Trophoblast cell (in vitro differentiated cells and primary cell): Measurements from ENCODE around the gene KDM6B.

Source experiments
- DNase-seq, 2 donors: peaks; one replicate each; pipeline ENCODE4 v3.0.0-alpha.2; 2016
- H2AFZ ChIP-seq: 2 replicates; pipeline ENCODE4 v1.6.1; 2013; ENCODE audit warnings: low read length, moderate library complexity, mild to moderate bottlenecking; ENCODE audit not compliant: insufficient read depth, poor library complexity
- H2AK5ac ChIP-seq: 2 replicates; pipeline ENCODE4 v1.6.1; 2013; ENCODE audit warnings: mild to moderate bottlenecking, low read length
- H2BK120ac ChIP-seq: 2 replicates; pipeline ENCODE4 v1.6.1; 2013; ENCODE audit warnings: low read length, mild to moderate bottlenecking, moderate library complexity; ENCODE audit not compliant: insufficient read depth, poor library complexity
- H2BK12ac ChIP-seq: 2 replicates; pipeline ENCODE4 v1.6.1; 2013; ENCODE audit warnings: mild to moderate bottlenecking, low read length, moderate library complexity
- H2BK5ac ChIP-seq: 2 replicates; pipeline ENCODE4 v1.6.1; 2013; ENCODE audit warnings: low read length, low read depth, moderate library complexity, mild to moderate bottlenecking; ENCODE audit not compliant: poor library complexity
- H3K14ac ChIP-seq: 2 replicates; pipeline ENCODE4 v1.6.1; 2013; ENCODE audit warnings: mild to moderate bottlenecking, low read length
- H3K18ac ChIP-seq: 2 replicates; pipeline ENCODE4 v1.6.1; 2013; ENCODE audit warnings: mild to moderate bottlenecking, low read length
- H3K23ac ChIP-seq: 2 replicates; pipeline ENCODE4 v1.6.1; 2013; ENCODE audit warnings: low read length
- H3K27ac ChIP-seq: 2 replicates; pipeline ENCODE4 v1.5.1; 2013; ENCODE audit warnings: low read depth, mild to moderate bottlenecking, inconsistent platforms, low read length, moderate library complexity
- H3K27me3 ChIP-seq: 2 replicates; pipeline ENCODE4 v1.6.1; 2013; ENCODE audit warnings: inconsistent platforms, mild to moderate bottlenecking, low read length, moderate library complexity; ENCODE audit not compliant: insufficient read depth
- H3K36me3 ChIP-seq, 2 experiments: 1 replicate in 1 of 2; 2 replicates in 1 of 2; pipeline ENCODE4 v1.6.1; 2013; ENCODE audit warnings: low read length in 2 of 2, mild to moderate bottlenecking in 2 of 2, moderate library complexity in 1 of 2; ENCODE audit not compliant: insufficient read depth in 2 of 2, control insufficient read depth in 1 of 2
- H3K4ac ChIP-seq: 2 replicates; pipeline ENCODE4 v1.6.1; 2013; ENCODE audit warnings: low read depth, mild to moderate bottlenecking, low read length, moderate library complexity
- H3K4me1 ChIP-seq, 2 experiments: 1 replicate in 1 of 2; 2 replicates in 1 of 2; pipeline ENCODE4 v1.6.1; 2013; ENCODE audit warnings: low read length in 2 of 2, mild to moderate bottlenecking in 2 of 2, moderate library complexity in 1 of 2; ENCODE audit not compliant: insufficient read depth in 2 of 2, control insufficient read depth in 1 of 2
- H3K4me2 ChIP-seq: 2 replicates; pipeline ENCODE4 v1.6.1; 2013; ENCODE audit warnings: inconsistent platforms, mild to moderate bottlenecking, low read length, moderate library complexity
- H3K4me3 ChIP-seq: 2 replicates; pipeline ENCODE4 v1.5.1; 2013; ENCODE audit warnings: mild to moderate bottlenecking, low read depth, low read length, inconsistent platforms
- H3K79me1 ChIP-seq: one replicate; pipeline ENCODE4 v1.6.1; 2013; ENCODE audit warnings: low read length
- H3K79me2 ChIP-seq: 2 replicates; pipeline ENCODE4 v1.6.1; 2013; ENCODE audit warnings: low read length, mild to moderate bottlenecking; ENCODE audit not compliant: control insufficient read depth, insufficient read depth, poor library complexity
- H3K9ac ChIP-seq: 2 replicates; pipeline ENCODE4 v1.6.1; 2013; ENCODE audit warnings: mild to moderate bottlenecking, low read length
- H3K9me3 ChIP-seq: 2 replicates; pipeline ENCODE4 v1.6.1; 2013; ENCODE audit warnings: low read depth, mild to moderate bottlenecking, control low read depth, inconsistent platforms, low read length; ENCODE audit not compliant: insufficient read depth
- H4K12ac ChIP-seq: 2 replicates; pipeline ENCODE4 v1.6.1; 2013; ENCODE audit warnings: low read depth, mild to moderate bottlenecking, low read length, moderate library complexity
- H4K8ac ChIP-seq: 2 replicates; pipeline ENCODE4 v1.6.1; 2013; ENCODE audit warnings: low read depth, mild to moderate bottlenecking, low read length, moderate library complexity
- H4K91ac ChIP-seq: one replicate; pipeline ENCODE4 v1.6.1; 2013; ENCODE audit warnings: low read depth, mild to moderate bottlenecking, low read length, moderate library complexity
- WGBS: extraction: QIAGEN DNeasy Blood & Tissue Kit; methylation state at CpG from one replicate; pipeline ENCODE4 v1.1.7; 2013; ENCODE audit warnings: missing lambda C conversion rate; ENCODE audit not compliant: insufficient read length, insufficient coverage; ENCODE audit errors: extremely low coverage; 5-methylcytosine and 5-hydroxymethylcytosine counted together

Gene KDM6B

GRCh38 chr17:7882068-7882467, 48.1 kb downstream of the KDM6B start:
- Histone ChIP-seq H4K91ac (no peak overlapping the region), H3K27ac (no peak overlapping the region), H2BK5ac (no peak overlapping the region), H3K4me1 (peaks cover 4 to 9% of the 10 kb centered on the region in 2 experiments), H3K4me3 (no peak overlapping the region), H3K79me2 (peaks cover 6% of the 10 kb centered on the region), H3K79me1 (peaks cover 21% of the 10 kb centered on the region), H2AK5ac (no peak overlapping the region), H4K12ac (no peak overlapping the region), H3K4ac (no peak overlapping the region), H4K8ac (no peak overlapping the region), H2AFZ (no peak overlapping the region), H2BK12ac (no peak overlapping the region), H3K4me2 (no peak overlapping the region), H3K18ac (no peak overlapping the region), H3K27me3 (no peaks in the 10 kb centered on the region), H3K9me3 (no peaks in the 10 kb centered on the region), H3K9ac (no peak overlapping the region), H3K36me3 (peaks cover 8 to 18% of the 10 kb centered on the region in 2 experiments), H3K23ac (no peak overlapping the region), H3K14ac (no peak overlapping the region), H2BK120ac (no peak overlapping the region)
- no peak for DNase-seq
- WGBS: no CpG with 5 or more reads among the region's 7 CpGs

- Histone ChIP-seq H3K4me1 (peaks cover 4 to 9% of the 10 kb centered on the region in 2 experiments), H3K9me3 (no peaks in the 10 kb centered on the region), H3K27ac (no peak overlapping the region), H4K8ac (no peak overlapping the region), H3K36me3 (peaks cover 8 to 18% of the 10 kb centered on the region in 2 experiments), H3K23ac (no peak overlapping the region), H3K4me2 (no peak overlapping the region), H2AFZ (no peak overlapping the region), H2BK12ac (no peak overlapping the region), H3K27me3 (no peaks in the 10 kb centered on the region), H3K14ac (no peak overlapping the region), H3K79me1 (peaks cover 23% of the 10 kb centered on the region), H3K79me2 (peaks cover 6% of the 10 kb centered on the region), H3K9ac (no peak overlapping the region), H4K91ac (no peak overlapping the region), H2AK5ac (no peak overlapping the region), H3K18ac (no peak overlapping the region), H2BK120ac (no peak overlapping the region), H4K12ac (no peak overlapping the region), H3K4me3 (no peak overlapping the region), H3K4ac (no peak overlapping the region), H2BK5ac (no peak overlapping the region)
- DNase-seq: no peak
- no CpG with 5 or more reads among the region's 3 CpGs for WGBS
These were observed 48.6 kb downstream of the KDM6B start for GRCh38 chr17:7882629-7883028.
